GM18873 (cell line): Measurements from ENCODE around the gene LRRC27.

Source experiments
- ATAC-seq: cut with Tn5 transposase; IDR thresholded peaks from one replicate; pipeline ENCODE4 v1.9.1; 2021; ENCODE audit warnings: mild to moderate bottlenecking, moderate library complexity, moderate number of reproducible peaks; ENCODE audit not compliant: unreplicated experiment, low FRiP score

LRRC27 gene

DNA sequence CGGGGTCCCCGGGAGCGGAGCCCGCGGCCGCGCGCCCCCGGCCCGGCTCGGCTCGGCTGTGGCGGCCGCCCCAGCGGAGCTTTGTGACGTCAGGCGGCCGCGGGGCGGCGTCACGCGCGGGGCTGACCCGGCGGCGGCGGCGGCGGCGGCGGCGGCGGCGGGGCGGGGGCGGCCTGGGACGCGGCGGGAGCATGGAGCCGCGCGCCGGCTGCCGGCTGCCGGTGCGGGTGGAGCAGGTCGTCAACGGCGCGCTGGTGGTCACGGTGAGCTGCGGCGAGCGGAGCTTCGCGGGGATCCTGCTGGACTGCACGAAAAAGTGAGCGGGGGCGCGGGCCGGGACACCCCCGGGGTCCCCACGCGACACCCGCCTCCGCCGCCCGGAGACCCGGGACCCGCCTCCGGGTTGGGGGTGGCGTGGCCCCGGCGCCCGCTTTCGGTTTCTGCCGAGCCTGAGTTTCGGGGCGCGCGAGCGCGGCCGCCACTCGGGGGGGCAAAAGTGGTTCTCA, 65.1 kb downstream of the LRRC27 start, which contains the start of gene PWWP2B:
TSS of gene PWWP2B (plus strand) at position 165 of the 506 bp plus-strand sequence. CDS start at position 192, 27 bp downstream.
- no peak for ATAC-seq

DNA sequence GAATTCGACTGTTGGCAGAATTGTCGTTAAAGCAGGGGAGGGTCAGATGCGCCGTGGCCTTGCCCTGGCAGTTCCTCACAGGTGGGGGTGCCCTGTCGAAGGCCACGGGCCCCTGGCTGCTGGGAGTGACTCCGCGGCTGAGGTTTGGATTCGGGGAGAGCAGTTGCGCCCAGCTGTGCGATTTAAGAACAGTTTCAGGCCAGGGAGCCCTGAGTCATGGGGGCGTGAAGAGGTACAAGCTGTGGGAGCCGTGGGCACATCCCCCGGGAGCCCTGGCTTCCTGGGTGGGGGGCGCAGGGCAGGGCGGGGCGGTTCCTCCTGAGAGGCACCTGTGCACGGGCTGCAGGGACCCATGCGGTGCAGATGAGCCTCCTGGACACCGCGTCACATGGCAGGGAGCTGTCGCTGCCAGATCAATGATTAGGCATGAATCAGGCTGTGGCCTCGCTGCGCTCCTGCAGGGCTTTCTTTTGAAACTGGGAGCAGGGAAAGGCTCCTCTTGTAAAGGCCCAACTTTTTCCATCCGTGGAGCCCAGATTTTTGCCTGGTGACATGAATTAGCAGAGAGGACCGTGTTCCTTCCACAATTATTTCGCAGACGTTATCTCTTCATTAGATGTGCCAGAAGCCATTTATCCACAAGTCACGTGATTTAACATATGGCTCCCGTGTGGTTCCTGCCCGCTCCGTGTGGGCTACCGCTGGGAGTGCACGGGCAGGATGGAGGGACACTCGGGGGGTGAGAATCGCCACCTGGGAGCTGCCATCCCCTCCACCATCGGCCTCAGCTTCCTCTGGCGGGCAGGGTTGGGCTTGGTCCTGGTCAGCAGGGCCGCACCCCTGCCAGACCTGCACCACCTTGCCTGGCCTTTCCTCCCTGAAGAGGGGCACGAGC, 65.9 kb downstream of the LRRC27 start:
- no peak for ATAC-seq

DNA sequence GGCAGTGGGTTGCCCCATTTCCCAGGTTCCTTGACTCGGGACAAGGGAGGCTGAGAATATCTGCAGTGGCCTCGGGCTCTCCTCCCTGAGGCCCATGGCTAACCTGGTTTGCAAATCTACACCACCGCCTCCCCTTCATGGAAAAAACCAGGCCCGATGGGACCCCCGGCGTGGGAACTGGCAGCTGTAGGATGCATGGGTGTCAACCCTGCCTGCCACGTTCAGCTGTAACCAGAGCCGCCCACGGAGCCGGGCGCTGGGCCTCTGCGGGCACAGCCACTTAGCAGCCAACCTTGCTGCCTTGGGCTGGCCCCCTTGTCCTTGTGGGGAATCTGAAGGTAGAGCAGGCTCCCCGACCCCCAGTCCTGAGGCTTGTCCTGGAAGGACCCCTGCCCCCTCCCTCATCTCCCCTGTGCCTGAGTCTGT, 66.6 kb downstream of the LRRC27 start:
- no peak for ATAC-seq

DNA sequence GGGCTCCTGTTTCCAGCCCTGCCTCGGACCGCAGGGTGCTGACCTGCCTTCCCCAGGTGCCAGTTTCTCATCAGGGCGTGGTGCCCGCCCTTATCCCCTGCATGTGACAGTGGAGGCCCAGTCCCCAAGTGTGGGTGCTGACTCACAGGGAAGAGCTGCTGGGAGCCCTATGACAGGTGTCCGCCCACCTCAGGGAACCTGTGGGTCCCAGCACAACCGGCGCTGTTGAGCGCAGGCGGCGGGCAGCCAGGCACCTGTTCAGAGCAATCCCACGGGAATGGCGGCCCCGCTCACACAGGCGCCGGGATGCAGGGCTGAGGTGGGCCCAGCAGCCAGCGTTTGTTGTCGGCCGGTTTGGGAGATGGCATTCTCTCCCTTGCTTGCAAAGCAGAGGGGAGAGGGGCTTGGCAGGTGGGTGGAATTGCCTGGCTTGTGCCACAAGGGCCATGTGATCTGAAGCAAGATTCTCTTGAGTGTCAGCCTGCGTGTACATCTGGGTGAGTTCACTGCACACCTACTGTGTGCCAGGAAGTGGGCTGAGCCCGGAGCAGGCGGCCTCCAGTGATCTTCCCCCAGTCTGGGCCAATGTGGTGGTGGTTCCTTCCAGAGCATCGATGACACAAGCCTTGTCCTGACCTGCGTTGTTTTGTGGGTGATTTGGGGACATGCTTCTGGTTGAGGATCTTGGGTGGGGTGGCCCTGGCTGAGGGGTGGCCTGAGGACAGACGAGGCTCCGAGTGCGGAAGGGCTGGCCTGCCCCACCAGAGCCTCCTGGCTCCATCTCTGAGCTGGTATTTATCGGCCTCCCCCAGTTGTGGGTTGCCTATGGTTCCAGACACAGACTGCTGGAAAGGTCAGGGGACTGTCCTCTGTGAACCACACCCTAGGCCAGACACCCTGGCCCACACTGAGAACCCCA, 67.4 kb downstream of the LRRC27 start:
- no peak for ATAC-seq

DNA sequence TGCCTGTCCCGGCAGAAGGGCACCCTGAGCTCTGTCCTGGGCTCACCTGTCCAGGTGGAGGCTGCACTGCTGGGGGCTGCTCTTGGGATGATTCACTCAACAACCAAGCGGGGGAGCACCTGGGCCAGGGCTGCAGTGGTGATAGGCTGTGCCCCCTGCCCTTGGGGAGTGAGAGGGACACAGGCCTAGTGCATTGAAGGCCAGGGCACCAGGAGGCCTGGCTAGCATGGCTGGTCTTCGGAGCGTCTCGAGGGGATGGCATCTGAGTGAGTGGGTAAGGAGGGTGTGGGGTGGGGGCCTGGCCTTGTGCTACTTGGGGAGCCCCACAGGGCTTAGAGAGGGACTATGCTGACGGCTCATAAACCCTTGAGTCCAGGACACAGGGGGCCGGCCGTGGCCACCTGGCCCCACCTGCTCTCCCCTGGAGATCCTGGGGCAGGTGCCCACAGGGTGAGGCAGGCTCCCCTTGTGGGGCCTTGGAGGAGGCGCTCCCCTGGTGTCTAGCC, 68.1 kb downstream of the LRRC27 start:
- ATAC-seq, result no peak

DNA sequence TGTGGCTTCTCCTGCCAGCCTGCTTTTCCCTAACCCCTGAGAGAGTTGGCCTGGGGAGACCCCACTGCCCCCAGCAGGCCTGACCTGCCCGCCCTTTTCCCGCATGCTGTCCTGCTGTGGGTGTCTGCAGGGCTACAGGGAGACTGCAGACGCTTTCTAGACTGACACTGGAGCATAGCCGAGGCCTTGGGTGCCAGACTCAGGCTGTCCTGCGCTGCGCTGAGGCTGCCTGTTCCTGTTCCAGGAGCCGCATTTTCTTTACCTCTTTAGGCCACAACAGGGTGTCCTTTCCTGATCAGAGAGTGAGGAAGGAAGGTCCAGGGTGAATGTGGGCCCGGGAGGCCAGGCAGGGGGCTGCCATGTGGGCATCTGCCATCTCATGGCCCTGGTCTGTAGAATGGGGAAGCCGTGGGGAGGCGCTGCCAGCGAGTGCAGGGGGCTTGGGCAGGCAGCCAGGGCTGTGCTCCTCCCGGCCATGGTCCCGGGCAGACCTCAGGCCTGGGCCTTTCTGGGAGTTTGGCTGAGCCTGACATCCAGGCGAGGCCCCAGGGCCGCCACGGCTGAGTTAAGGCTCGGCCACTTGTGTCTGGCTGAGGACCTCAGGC, 68.7 kb downstream of the LRRC27 start:
- no peak for ATAC-seq

DNA sequence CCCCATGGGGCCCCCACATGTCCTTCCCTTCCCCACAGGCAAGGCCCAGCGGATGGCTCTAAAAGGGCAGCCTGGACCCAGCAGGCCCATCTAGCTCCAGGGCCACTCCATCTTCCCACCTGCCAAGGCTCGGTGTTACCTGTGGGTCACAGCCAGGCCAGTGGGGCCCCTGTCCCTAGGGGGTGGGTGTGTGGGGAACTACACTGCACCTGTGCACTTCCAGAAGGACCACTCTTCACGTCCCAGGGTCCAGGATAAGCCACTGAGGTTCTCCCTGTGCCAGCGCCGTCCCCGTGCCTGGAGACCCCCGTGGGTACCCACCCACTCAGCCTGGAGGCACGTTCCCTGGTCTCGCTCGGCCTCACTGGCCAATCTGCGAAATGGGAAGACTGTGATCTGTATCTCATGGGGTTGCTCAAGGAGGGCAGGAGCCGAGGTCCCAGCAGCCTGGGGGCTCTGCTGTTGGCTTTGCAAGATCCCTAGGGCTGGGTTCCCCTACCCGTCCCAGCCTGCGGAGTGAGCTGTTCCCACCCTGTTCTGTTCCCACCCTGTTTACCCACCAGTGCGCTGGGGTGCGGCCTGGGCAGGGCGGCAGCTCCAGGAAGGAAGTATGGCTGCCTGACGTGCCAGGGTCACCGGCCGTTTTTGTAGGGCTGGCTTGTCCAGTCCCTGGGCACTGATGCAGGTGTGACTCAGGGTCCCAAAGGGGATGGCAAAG, 69.6 kb downstream of the LRRC27 start:
- ATAC-seq, result no peak

DNA sequence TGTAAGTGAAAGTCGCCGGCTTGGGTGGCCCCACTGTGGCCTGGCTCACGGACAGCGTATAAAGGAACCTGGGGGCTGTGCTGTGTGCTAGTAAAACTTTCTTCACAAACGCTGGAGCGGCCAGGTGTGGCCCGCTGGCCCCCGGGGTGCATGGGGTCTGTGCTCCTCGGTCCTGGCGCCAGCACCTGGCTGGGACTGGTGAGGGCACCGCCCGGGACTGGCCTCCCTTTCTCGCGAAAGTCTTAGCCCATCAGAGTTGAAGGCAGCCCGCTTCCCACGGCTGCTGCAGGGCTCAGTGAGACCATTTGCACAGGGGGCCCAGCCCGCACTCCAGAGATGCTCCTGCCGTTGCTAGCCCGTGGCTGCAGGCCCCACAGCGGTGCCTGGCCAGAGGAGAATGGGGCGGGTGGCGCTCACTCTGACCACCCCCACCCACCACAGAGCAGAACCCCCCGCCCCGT, 70.8 kb downstream of the LRRC27 start:
- ATAC-seq, result no peak

DNA sequence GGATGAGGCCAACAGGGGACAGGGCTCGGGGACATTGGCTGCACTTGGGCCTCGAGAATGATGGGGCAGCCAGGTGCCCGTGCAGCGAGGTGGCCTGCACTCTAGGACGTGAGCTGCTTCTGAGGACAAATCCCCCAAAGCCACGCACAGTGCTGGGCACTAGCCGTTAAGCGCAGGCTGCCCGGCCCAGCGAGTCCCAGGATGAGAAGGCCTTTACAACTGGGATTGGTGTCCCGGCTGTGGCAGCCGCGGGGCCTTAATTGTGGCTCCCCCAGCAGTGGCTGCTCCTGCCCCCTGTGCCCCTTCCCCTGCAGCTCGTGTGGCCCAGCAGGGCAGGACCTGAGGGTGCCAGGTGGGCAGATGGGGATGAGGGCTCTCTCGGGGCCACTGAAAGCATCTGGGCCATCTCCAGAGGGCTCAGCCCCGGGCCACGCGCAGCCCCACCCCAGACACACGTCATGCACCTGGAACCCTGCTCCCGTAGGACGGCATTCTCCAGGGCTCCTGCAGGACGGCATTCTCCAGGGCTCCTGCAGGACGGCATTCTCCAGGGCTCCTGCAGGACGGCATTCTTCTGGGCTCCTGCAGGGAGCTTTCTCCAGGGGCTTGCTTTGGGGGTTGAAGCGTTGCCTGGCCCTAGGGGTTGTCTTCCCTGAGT, 71.6 kb downstream of the LRRC27 start:
- ATAC-seq, result no peak

DNA sequence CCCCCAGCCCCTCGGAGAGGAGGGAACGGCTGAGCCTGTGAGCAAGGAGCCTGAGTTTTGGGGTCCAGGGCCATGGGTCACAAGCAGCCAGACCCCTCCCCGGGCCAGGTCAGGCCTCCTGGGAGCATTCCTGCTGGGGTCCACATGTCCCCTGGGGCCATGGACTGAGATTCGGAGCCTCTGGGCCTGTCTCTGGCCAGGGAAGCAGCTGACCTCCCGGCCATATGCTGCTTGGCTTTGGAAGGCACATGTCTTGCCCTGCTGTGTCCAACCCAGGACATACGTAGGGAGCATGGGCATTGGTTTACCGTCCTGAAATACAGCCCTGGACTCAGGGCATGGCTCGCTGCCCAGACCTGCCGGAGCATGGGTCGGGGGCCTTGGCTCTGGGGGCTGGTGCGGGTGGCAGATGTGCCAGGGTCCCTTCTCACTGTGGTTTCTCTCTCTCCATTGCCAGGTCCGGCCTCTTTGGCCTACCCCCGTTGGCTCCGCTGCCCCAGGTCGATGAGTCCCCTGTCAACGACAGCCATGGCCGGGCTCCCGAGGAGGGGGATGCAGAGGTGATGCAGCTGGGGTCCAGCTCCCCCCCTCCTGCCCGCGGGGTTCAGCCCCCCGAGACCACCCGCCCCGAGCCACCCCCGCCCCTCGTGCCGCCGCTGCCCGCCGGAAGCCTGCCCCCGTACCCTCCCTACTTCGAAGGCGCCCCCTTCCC, 72.3 kb downstream of the LRRC27 start:
- no peak for ATAC-seq

DNA sequence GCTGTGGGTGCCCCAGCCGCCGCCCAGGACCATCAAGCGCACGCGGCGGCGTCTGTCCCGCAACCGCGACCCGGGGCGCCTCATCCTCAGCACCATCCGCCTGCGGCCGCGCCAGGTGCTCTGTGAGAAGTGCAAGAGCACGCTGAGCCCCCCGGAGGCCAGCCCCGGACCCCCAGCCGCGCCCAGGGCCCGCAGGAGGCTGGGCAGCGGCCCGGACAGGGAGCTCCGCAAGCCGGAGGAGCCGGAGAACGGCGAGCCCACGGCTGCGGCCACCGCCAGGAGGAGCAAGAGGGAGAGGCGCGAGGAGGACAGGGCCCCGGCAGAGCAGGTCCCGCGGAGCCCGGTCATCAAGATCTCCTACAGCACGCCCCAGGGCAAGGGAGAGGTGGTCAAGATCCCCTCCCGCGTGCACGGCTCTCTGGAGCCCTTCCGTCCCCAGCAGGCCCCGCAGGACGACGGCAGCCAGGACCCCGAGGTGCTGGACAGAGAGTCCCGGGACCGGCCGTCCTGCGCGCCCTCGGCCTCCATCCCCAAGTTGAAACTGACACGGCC, 73.0 kb downstream of the LRRC27 start:
- ATAC-seq, result no peak

DNA sequence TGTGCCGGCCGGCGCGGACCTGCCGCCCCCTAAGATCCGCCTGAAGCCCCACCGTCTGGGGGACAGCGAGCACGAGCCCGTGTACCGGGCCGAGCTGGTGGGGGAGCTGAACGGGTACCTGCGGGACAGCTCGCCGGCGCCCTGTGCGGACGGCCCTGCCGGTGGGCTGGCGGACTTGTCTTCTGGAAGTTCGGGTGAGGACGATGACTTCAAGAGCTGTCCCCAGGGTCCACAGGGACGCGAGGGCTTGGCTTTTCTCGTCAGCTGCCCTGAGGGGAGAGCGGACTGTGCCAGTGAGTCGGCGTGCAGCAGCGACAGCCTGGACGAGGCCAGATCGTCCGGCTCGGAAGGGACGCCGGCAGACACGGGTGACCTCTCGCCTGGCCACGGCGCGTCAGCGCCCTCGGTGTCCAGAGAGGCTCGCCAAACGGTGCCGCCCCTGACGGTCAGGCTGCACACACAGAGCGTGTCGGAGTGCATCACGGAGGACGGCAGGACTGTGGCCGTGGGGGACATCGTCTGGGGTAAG, 73.5 kb downstream of the LRRC27 start:
- no peak for ATAC-seq

DNA sequence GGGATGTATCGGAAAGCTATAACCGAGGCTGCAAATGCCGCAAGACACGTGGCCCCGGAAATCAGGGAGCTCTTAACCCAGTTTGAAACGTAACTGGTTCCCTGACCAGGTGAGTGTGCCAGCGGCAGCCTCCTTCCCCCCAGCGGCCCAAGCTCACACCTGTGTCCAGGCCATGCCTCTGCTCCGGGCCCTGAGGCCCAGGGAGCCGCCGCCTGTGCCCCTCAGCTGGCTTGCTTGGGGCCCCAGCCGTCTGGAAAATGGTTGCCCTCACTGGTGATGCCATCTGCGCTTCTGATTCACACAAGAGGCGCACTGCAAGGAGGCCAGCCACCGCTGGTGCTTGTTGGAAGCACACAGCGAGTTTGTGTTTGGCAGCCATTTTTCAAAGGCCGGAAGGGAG, 74.2 kb downstream of the LRRC27 start:
- ATAC-seq, result no peak

DNA sequence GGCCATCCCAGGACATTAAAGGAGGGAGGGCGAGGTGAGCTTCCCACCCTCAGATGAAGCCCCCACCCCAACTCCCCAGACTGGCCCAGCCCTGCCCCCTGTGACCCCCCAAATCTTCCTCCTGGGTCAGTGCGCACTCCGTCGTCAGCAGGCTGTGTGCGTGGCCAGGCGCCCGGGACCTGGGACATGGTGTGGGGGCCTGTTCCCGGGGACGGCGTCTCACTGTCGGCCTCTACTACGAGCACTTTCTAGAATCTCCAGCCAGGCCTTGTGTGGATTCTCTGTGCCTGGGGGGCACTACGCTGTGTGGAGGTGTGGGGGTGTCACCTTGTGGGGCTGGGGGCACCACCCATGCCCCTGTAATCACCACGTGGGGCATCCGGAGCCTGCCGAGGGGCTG, 74.8 kb downstream of the LRRC27 start:
- ATAC-seq, result no peak

DNA sequence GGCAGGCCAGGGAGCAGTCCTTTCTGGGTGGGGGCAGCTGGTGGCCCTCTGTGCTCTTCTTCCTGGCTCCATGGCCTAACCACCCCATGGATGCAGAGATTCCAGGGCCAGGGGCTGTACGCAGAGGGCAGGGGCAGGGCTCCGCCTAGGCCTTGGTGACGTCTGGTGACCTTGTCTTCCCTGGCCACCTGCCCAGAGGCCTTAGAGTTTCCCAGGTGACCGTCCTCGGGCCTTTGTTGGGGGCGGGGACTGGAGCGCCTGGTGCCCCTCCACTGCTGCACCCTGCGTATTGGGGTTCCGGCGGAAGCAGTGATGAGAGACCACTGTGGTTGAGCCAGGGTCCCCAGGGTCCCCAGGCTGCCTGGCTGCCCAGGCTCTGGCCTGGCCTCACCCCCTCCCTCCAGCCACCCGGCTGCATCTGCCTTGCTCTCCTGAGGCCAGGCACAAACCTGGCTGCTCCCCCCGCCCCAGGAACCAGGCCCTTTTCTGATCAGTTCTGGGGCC, 75.3 kb downstream of the LRRC27 start:
- ATAC-seq, result no peak

DNA sequence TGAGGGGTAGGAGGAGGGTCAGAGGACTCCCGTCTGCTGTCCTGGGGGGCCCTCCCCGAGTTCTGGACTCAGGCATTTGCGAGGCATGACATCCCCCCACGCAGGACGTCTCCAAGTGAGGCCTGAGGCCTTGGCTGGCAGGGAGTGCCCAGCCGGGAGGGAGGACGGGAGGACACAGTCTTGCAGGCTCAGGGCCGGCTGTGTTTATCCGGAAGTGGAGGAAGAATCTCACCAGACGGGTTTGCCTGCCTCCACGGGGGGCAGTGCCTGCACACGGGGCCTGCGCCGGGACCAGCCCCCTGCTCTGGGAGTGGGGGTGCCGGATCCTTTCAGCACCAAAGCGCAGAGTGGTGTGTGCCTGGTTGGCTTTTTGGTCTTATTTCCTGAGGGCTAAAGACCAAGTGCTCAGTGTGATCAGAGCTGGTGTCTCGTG, 75.9 kb downstream of the LRRC27 start:
- ATAC-seq, result no peak

DNA sequence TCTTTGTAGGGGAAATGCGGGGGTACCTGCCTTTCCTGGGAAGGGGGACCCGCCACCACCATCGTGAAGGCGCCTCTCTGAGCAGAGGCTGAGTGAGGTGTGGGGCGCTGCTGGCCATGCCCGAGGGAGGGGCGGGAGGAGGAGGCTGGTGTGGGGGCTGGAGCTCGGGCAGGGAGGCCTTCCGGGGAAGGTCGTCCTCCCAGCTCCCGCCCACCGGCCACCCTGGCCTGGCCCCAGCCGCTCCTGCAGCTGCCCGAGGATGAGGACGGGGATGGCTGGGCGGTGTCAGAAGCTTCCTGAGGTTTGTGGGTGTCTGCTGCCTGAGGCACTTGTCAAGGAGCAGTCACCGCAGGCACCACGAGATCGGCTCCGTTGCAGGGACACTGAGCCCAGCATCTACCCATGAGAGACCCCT, 76.4 kb downstream of the LRRC27 start:
- ATAC-seq, result no peak
